Ishikawa (cell line): ENCODE measurements around the gene ACSL4.

Experiments used
- CEBPB ChIP-seq: IDR thresholded peaks from 2 replicates; pipeline ENCODE4 v1.6.1; 2012
- CREB1 ChIP-seq: IDR thresholded peaks from 2 replicates; pipeline ENCODE4 v1.6.1; 2012; ENCODE audit warnings: low read depth
- EGR1 ChIP-seq: IDR thresholded peaks from 2 replicates; pipeline ENCODE4 v1.6.1; 2012
- EP300 ChIP-seq: IDR thresholded peaks from 2 replicates; pipeline ENCODE4 v1.6.1; 2012; ENCODE audit warnings: borderline replicate concordance
- NFIC ChIP-seq: IDR thresholded peaks from 2 replicates; pipeline ENCODE4 v1.6.1; 2012
- RAD21 ChIP-seq: IDR thresholded peaks from 2 replicates; pipeline ENCODE4 v1.6.1; 2012; ENCODE audit warnings: low read depth
- TAF1 ChIP-seq: IDR thresholded peaks from 2 replicates; pipeline ENCODE4 v1.6.1; 2012; ENCODE audit warnings: low read depth, mild to moderate bottlenecking
- TEAD4 ChIP-seq: IDR thresholded peaks from 2 replicates; pipeline ENCODE4 v1.6.1; 2012
- YY1 ChIP-seq: IDR thresholded peaks from 2 replicates; pipeline ENCODE4 v1.6.1; 2012; ENCODE audit warnings: low read depth
- ZBTB7A ChIP-seq: IDR thresholded peaks from 2 replicates; pipeline ENCODE4 v1.6.1; 2012; ENCODE audit warnings: low read depth
- TF ChIP-seq, protein P1 (sequence below): IDR thresholded peaks from 2 replicates; pipeline ENCODE4 v1.6.1; 2012; ENCODE audit warnings: low read depth, mild to moderate bottlenecking
- TF ChIP-seq, protein P2 (sequence below): IDR thresholded peaks from 2 replicates; pipeline ENCODE4 v1.6.1; 2012
- TF ChIP-seq, protein P3 (sequence below): IDR thresholded peaks from 2 replicates; pipeline ENCODE4 v1.6.1; 2012

DNA sequence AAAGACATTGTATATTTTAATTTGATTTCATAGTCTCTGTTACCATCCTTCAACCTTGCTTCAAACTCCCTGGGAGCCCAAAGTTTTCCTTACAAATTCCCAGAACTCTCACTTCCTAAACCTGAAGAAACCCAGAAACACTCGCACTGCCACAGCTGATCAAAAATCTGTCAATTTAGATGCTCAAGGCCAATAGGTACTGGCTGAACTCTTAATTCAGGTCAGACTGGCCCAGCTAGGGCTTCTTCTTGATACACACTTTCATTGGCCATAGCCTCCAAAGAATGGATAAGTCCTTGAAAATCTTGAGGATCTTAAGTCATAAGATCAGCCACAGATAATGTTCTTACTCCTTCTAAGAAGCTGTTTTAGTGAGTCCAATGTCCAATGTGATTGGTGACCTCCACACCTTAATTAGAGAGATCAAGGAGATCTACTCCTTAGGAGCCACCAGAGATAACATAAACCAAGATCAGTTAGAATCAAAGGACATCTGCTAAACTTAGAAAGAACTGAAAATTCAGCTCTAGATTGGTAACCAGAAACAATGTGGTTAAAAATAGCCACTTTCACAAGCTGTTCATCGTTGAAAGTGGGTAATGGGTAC, 51.5 kb downstream of the ACSL4 start:
- TF ChIP-seq, protein P1, sequence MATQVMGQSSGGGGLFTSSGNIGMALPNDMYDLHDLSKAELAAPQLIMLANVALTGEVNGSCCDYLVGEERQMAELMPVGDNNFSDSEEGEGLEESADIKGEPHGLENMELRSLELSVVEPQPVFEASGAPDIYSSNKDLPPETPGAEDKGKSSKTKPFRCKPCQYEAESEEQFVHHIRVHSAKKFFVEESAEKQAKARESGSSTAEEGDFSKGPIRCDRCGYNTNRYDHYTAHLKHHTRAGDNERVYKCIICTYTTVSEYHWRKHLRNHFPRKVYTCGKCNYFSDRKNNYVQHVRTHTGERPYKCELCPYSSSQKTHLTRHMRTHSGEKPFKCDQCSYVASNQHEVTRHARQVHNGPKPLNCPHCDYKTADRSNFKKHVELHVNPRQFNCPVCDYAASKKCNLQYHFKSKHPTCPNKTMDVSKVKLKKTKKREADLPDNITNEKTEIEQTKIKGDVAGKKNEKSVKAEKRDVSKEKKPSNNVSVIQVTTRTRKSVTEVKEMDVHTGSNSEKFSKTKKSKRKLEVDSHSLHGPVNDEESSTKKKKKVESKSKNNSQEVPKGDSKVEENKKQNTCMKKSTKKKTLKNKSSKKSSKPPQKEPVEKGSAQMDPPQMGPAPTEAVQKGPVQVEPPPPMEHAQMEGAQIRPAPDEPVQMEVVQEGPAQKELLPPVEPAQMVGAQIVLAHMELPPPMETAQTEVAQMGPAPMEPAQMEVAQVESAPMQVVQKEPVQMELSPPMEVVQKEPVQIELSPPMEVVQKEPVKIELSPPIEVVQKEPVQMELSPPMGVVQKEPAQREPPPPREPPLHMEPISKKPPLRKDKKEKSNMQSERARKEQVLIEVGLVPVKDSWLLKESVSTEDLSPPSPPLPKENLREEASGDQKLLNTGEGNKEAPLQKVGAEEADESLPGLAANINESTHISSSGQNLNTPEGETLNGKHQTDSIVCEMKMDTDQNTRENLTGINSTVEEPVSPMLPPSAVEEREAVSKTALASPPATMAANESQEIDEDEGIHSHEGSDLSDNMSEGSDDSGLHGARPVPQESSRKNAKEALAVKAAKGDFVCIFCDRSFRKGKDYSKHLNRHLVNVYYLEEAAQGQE = no peak
- TF ChIP-seq ZBTB7A (no peak), TAF1 (no peak), CREB1 (no peak), EP300 (no peak), CEBPB (no peak), EGR1 (no peak), NFIC (no peak), TEAD4 (no peak), RAD21 (no peak), YY1 (no peak)
- TF ChIP-seq, protein P2, sequence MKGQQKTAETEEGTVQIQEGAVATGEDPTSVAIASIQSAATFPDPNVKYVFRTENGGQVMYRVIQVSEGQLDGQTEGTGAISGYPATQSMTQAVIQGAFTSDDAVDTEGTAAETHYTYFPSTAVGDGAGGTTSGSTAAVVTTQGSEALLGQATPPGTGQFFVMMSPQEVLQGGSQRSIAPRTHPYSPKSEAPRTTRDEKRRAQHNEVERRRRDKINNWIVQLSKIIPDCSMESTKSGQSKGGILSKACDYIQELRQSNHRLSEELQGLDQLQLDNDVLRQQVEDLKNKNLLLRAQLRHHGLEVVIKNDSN = no peak
- TF ChIP-seq, protein P3, sequence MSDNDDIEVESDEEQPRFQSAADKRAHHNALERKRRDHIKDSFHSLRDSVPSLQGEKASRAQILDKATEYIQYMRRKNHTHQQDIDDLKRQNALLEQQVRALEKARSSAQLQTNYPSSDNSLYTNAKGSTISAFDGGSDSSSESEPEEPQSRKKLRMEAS = no peak
